Parathyroid adenoma (tissue), 2 donors: Measurements from ENCODE around the gene CPEB4.
A peak's percentile ranks its signal among the peaks of the same experiment; 100 is the strongest.

Experiments
- H2AFZ ChIP-seq: fragments of 300-600 bp; sonication (generic); one replicate; pipeline ENCODE4 v1.7.0; 2017; ENCODE audit warnings: antibody characterized with exemption, mild to moderate bottlenecking
- H3K27ac ChIP-seq: fragments of 300-600 bp; sonication (generic); one replicate; pipeline ENCODE4 v1.7.0; 2017
- H3K27me3 ChIP-seq: fragments of 300-600 bp; sonication (generic); one replicate; pipeline ENCODE4 v1.7.0; 2017; ENCODE audit warnings: low read length; ENCODE audit not compliant: control insufficient read depth, insufficient read depth
- H3K36me3 ChIP-seq: fragments of 300-600 bp; sonication (generic); one replicate; pipeline ENCODE4 v1.7.0; 2017; ENCODE audit warnings: low read length; ENCODE audit not compliant: control insufficient read depth, insufficient read depth
- H3K4me1 ChIP-seq: fragments of 300-600 bp; sonication (generic); one replicate; pipeline ENCODE4 v1.7.0; 2017; ENCODE audit warnings: control low read depth
- H3K4me2 ChIP-seq: fragments of 300-600 bp; sonication (generic); one replicate; pipeline ENCODE4 v1.7.0; 2017; ENCODE audit warnings: low read length
- H3K4me3 ChIP-seq: fragments of 300-600 bp; sonication (generic); one replicate; pipeline ENCODE4 v1.7.0; 2017; ENCODE audit warnings: low read depth, low read length
- H3K79me2 ChIP-seq: fragments of 300-600 bp; sonication (generic); one replicate; pipeline ENCODE4 v1.7.0; 2017; ENCODE audit warnings: control low read depth
- H3K9ac ChIP-seq: fragments of 300-600 bp; sonication (generic); one replicate; pipeline ENCODE4 v1.7.0; 2017; ENCODE audit warnings: mild to moderate bottlenecking
- H3K9me3 ChIP-seq: fragments of 300-600 bp; sonication (generic); one replicate; pipeline ENCODE4 v1.7.0; 2017; ENCODE audit warnings: low read length; ENCODE audit not compliant: control insufficient read depth
- CTCF ChIP-seq: fragments of 300-600 bp; sonication (generic); IDR thresholded peaks from one replicate; pipeline ENCODE4 v1.7.0; 2017; ENCODE audit warnings: antibody characterized with exemption, mild to moderate bottlenecking
- donor health status: primary hyperparathyroidism.

Gene CPEB4

GRCh38 chr5:173903396-173904140, 15.4 kb downstream of the CPEB4 start:
- H3K36me3 ChIP-seq, result no peaks in the 10 kb centered on the region
- H3K79me2 ChIP-seq, result peaks cover 74% of the 10 kb centered on the region
- peak overlapping the region; percentile 40 for H3K4me2 ChIP-seq
- peaks cover 41% of the 10 kb centered on the region for H3K4me1 ChIP-seq
- H3K9me3 ChIP-seq, result no peaks in the 10 kb centered on the region
- no peak overlapping the region for H3K4me3 ChIP-seq
- no peak overlapping the region for H2AFZ ChIP-seq
- no peaks in the 10 kb centered on the region for H3K27me3 ChIP-seq
- no peak overlapping the region for H3K27ac ChIP-seq
- no peak for TF ChIP-seq CTCF
- no peak overlapping the region for H3K9ac ChIP-seq

GRCh38 chr5:173904151-173904550, 16.0 kb downstream of the CPEB4 start:
- H3K36me3 ChIP-seq, result no peaks in the 10 kb centered on the region
- peaks cover 72% of the 10 kb centered on the region for H3K79me2 ChIP-seq
- H3K4me1 ChIP-seq, result peaks cover 47% of the 10 kb centered on the region
- H3K27ac ChIP-seq, result no peak overlapping the region
- no peak overlapping the region for H3K9ac ChIP-seq
- no peak overlapping the region for H2AFZ ChIP-seq
- TF ChIP-seq CTCF, result no peak
- H3K9me3 ChIP-seq, result no peaks in the 10 kb centered on the region
- no peak overlapping the region for H3K4me3 ChIP-seq
- H3K27me3 ChIP-seq, result no peaks in the 10 kb centered on the region
- H3K4me2 ChIP-seq, result no peak overlapping the region

GRCh38 chr5:173907284-173907683, 19.1 kb downstream of the CPEB4 start:
- peak overlapping the region; percentile 9 for H3K4me2 ChIP-seq
- no peak for TF ChIP-seq CTCF
- no peak overlapping the region for H2AFZ ChIP-seq
- no peaks in the 10 kb centered on the region for H3K9me3 ChIP-seq
- peak overlapping the region; percentile 0 for H3K4me3 ChIP-seq
- peaks cover 27% of the 10 kb centered on the region for H3K4me1 ChIP-seq
- H3K9ac ChIP-seq, result no peak overlapping the region
- H3K36me3 ChIP-seq, result no peaks in the 10 kb centered on the region
- H3K27me3 ChIP-seq, result no peaks in the 10 kb centered on the region
- H3K79me2 ChIP-seq, result peaks cover 47% of the 10 kb centered on the region
- peak overlapping the region; percentile 25 for H3K27ac ChIP-seq

- TF ChIP-seq CTCF, result no peak
- no peak overlapping the region for H3K9ac ChIP-seq
- peak overlapping the region; percentile 9 for H3K4me2 ChIP-seq
- peaks cover 21% of the 10 kb centered on the region for H3K4me1 ChIP-seq
- peak overlapping the region; percentile 25 for H3K27ac ChIP-seq
- no peak overlapping the region for H2AFZ ChIP-seq
- H3K27me3 ChIP-seq, result no peaks in the 10 kb centered on the region
- H3K4me3 ChIP-seq, result peak overlapping the region; percentile 0
- no peaks in the 10 kb centered on the region for H3K9me3 ChIP-seq
- H3K79me2 ChIP-seq, result peaks cover 44% of the 10 kb centered on the region
- H3K36me3 ChIP-seq, result no peaks in the 10 kb centered on the region
Measured at GRCh38 chr5:173907686-173908371, 19.7 kb downstream of the CPEB4 start.
